ENCODE data around the gene MXRA7. TPM values are rescaled to one million over a fixed set of nuclear protein-coding genes. Genes with fewer than 3 reads are reported as not detected.

Gene MXRA7
- total RNA-seq, 1 donor from 2014 or later, result 411 TPM

- Histone ChIP-seq H3K27me3 (ENCODE audit: low read depth) (no peaks in the 10 kb centered on the region), H3K9me3 (replicated peaks) (no peaks in the 10 kb centered on the region), H3K36me3 (peaks cover 21% of the 10 kb centered on the region), H3K4me1 (peaks cover 26% of the 10 kb centered on the region), H3K27ac (replicated peaks) (peak overlapping the region; percentile 93), H3K4me3 (peak overlapping the region; percentile 75)
- intact Hi-C loops (cut with micrococcal nuclease), result loop anchor here (10.0 kb wide), 2 partner anchors 52 to 148 kb away; partner anchors contain the start of genes JMJD6 and METTL23
- no peak for TF ChIP-seq CTCF (IDR thresholded peaks at IDR 0.05; ENCODE audit: borderline replicate concordance)
- no peak for DNase-seq
These were observed 38.4 kb downstream of the MXRA7 start for GRCh38 chr17:76672270-76672851.

GRCh38 chr17:76671912-76672262 lies 38.9 kb downstream of the MXRA7 start:
- Histone ChIP-seq H3K4me3 (peak overlapping the region; percentile 75), H3K36me3 (peaks cover 16% of the 10 kb centered on the region), H3K27me3 (ENCODE audit: low read depth) (no peaks in the 10 kb centered on the region), H3K4me1 (peaks cover 26% of the 10 kb centered on the region), H3K9me3 (replicated peaks) (no peaks in the 10 kb centered on the region), H3K27ac (replicated peaks) (peak overlapping the region; percentile 93)
- peak; percentile 34 for TF ChIP-seq CTCF (IDR thresholded peaks at IDR 0.05; ENCODE audit: borderline replicate concordance)
- intact Hi-C loops (cut with micrococcal nuclease), result loop anchor here (10.0 kb wide), 2 partner anchors 53 to 147 kb away; partner anchors contain the start of genes JMJD6 and METTL23
- DNase-seq, result no peak

- Histone ChIP-seq H3K9me3 (replicated peaks) (no peaks in the 10 kb centered on the region), H3K4me3 (peak overlapping the region; percentile 75), H3K27me3 (ENCODE audit: low read depth) (no peaks in the 10 kb centered on the region), H3K4me1 (peaks cover 26% of the 10 kb centered on the region), H3K27ac (replicated peaks) (peak overlapping the region; percentile 93), H3K36me3 (peaks cover 10% of the 10 kb centered on the region)
- DNase-seq, result peak; percentile 100
- no peak for TF ChIP-seq CTCF (IDR thresholded peaks at IDR 0.05; ENCODE audit: borderline replicate concordance)
- intact Hi-C loops (cut with micrococcal nuclease), result loop anchor here (10.0 kb wide), 2 partner anchors 53 to 147 kb away; partner anchors contain the start of genes JMJD6 and METTL23
These were observed 39.4 kb downstream of the MXRA7 start for GRCh38 chr17:76671123-76671911.

GRCh38 chr17:76670718-76671122 lies 40.0 kb downstream of the MXRA7 start:
- H3K36me3 ChIP-seq, result peaks cover 4% of the 10 kb centered on the region
- peak overlapping the region; percentile 93 for H3K27ac ChIP-seq (replicated peaks)
- TF ChIP-seq CTCF (IDR thresholded peaks at IDR 0.05; ENCODE audit: borderline replicate concordance), result no peak
- H3K4me1 ChIP-seq, result peaks cover 26% of the 10 kb centered on the region
- intact Hi-C loops (cut with micrococcal nuclease), result loop anchor here (10.0 kb wide), 2 partner anchors 54 to 146 kb away; partner anchors contain the start of genes JMJD6 and METTL23
- no peak for DNase-seq
- H3K27me3 ChIP-seq (ENCODE audit: low read depth), result no peaks in the 10 kb centered on the region
- no peaks in the 10 kb centered on the region for H3K9me3 ChIP-seq (replicated peaks)
- H3K4me3 ChIP-seq, result peak overlapping the region; percentile 75

- Histone ChIP-seq H3K27me3 (ENCODE audit: low read depth) (no peaks in the 10 kb centered on the region), H3K4me1 (peaks cover 26% of the 10 kb centered on the region), H3K9me3 (replicated peaks) (no peaks in the 10 kb centered on the region), H3K27ac (replicated peaks) (peak overlapping the region; percentile 93), H3K36me3 (no peaks in the 10 kb centered on the region), H3K4me3 (no peak overlapping the region)
- no peak for DNase-seq
- no peak for TF ChIP-seq CTCF (IDR thresholded peaks at IDR 0.05; ENCODE audit: borderline replicate concordance)
- intact Hi-C loops (cut with micrococcal nuclease), result loop anchor here (10.0 kb wide), 2 partner anchors 55 to 145 kb away; partner anchors contain the start of genes JMJD6 and METTL23
These were observed 40.6 kb downstream of the MXRA7 start for GRCh38 chr17:76670020-76670717.
